ENCODE data around the gene C10orf95. TPM values are rescaled to one million over a fixed set of nuclear protein-coding genes. Genes with fewer than 3 reads are reported as not detected.

The C10orf95 gene
- total RNA-seq, 2 donors from 2014 or later: 0.85 to 3.7 TPM

GRCh38 chr10:102401342-102401654, 50.0 kb downstream of the C10orf95 start:
- Histone ChIP-seq H3K27me3 (replicated peaks; ENCODE audit: insufficient read depth) (no peaks in the 10 kb centered on the region), H3K4me1 (replicated peaks) (peaks cover under 1% of the 10 kb centered on the region), H3K36me3 (no peaks in the 10 kb centered on the region), H3K9me3 (no peaks in the 10 kb centered on the region), H3K27ac (no peak overlapping the region), H3K4me3 (no peak overlapping the region)
- DNase-seq (ENCODE audit: low spot score): no peak
- no peak for TF ChIP-seq CTCF (IDR thresholded peaks at IDR 0.05)
- no peak for TF ChIP-seq POLR2AphosphoS5 (IDR thresholded peaks at IDR 0.05)
- TF ChIP-seq POLR2A (IDR thresholded peaks at IDR 0.05): no peak
- WGBS: 84% methylated on average over 8 of the region's 8 CpGs
- intact Hi-C loops (cut with DNase I): loop anchor here (2.0 kb wide), 1 partner anchor 172 kb away; no protein-coding TSS in a partner anchor

DNA sequence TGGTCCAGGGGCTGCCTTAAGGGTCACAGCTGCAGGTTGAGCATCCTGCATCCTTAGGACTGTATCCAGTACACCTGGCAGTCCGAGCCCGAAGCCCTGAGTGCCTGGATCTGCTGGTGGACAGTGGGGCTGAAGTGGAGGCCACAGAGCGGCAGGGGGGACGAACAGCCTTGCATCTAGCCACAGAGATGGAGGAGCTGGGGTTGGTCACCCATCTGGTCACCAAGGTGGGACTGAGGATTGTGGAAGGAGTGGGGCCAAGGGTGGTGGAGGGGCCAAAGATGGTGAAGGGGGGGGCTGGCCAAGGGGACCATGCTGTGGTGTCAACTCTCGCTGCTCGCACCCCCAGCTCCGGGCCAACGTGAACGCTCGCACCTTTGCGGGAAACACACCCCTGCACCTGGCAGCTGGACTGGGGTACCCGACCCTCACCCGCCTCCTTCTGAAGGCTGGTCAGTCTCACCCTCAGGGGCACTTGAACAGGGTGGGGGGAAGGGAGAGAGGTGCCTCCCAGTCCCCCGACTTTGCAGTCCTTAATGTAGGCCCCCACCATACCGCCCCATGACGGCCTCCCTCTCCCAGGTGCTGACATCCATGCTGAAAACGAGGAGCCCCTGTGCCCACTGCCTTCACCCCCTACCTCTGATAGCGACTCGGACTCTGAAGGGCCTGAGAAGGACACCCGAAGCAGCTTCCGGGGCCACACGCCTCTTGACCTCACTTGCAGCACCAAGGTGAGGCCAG, 50.6 kb downstream of the C10orf95 start:
- DNase-seq (ENCODE audit: low spot score): no peak
- Histone ChIP-seq H3K27me3 (replicated peaks; ENCODE audit: insufficient read depth) (no peaks in the 10 kb centered on the region), H3K9me3 (no peaks in the 10 kb centered on the region), H3K4me3 (no peak overlapping the region), H3K4me1 (replicated peaks) (peaks cover 6% of the 10 kb centered on the region), H3K36me3 (no peaks in the 10 kb centered on the region), H3K27ac (no peak overlapping the region)
- intact Hi-C loops (cut with DNase I): loop anchor here (2.0 kb wide), 1 partner anchor 172 kb away; no protein-coding TSS in a partner anchor
- TF ChIP-seq POLR2AphosphoS5 (IDR thresholded peaks at IDR 0.05) (no peak), CTCF (IDR thresholded peaks at IDR 0.05) (no peak), POLR2A (IDR thresholded peaks at IDR 0.05) (no peak)
- 92% methylated on average over 22 of the region's 22 CpGs for WGBS

GRCh38 chr10:102400076-102400475, 51.3 kb downstream of the C10orf95 start:
- H3K27ac ChIP-seq: no peak overlapping the region
- intact Hi-C loops (cut with DNase I): loop anchor here (2.0 kb wide), 1 partner anchor 171 kb away; no protein-coding TSS in a partner anchor
- peaks cover 6% of the 10 kb centered on the region for H3K4me1 ChIP-seq (replicated peaks)
- no peak for DNase-seq (ENCODE audit: low spot score)
- TF ChIP-seq POLR2AphosphoS5 (IDR thresholded peaks at IDR 0.05): no peak
- TF ChIP-seq CTCF (IDR thresholded peaks at IDR 0.05): no peak
- no peak for TF ChIP-seq POLR2A (IDR thresholded peaks at IDR 0.05)
- H3K27me3 ChIP-seq (replicated peaks; ENCODE audit: insufficient read depth): no peaks in the 10 kb centered on the region
- H3K9me3 ChIP-seq: no peaks in the 10 kb centered on the region
- H3K36me3 ChIP-seq: no peaks in the 10 kb centered on the region
- H3K4me3 ChIP-seq: no peak overlapping the region
- WGBS: 74% methylated on average over 17 of the region's 17 CpGs

MicroRNAs encoded within 50 kb of the gene (microRNA counts, 767-probe panel; counts per million panel counts)
- microRNA hsa-miR-146b-3p (0 to 431 counts per million in 2 donors), microRNA hsa-miR-146b-5p (0 to 431 counts per million in 2 donors)

Small RNAs within 50 kb of the gene (microRNA-seq; reads per million reads assigned to microRNA genes)
- gene MIR146B: 173 reads per million, percentile 77 among the genes with 10 or more reads in this experiment

Small RNAs within 50 kb of the gene (small RNA-seq; reads per million reads assigned to genes)
- 2,862 to 3,043 reads per million in 2 donors for gene MIR146B

Other genes starting within 250 kb of the C10orf95 start
- 1 to 10 TPM in 1 of 2 donors, not detected in 1; 4.4 TPM for gene ELOVL3, start 225.2 kb downstream of the C10orf95 start, total RNA-seq
- gene PITX3, start 210.0 kb downstream of the C10orf95 start, total RNA-seq: not detected
- 10 to 100 TPM; 53.1 to 59.1 TPM for gene GBF1, start 206.0 kb downstream of the C10orf95 start, total RNA-seq
- gene NFKB2, start 55.8 kb downstream of the C10orf95 start, total RNA-seq: 10 to 100 TPM; 22.5 to 40.4 TPM
- 10 to 100 TPM in 1 of 2 donors, 1 to 10 TPM in 1; 1.0 to 10.9 TPM for gene PSD, start 32.8 kb downstream of the C10orf95 start, total RNA-seq
- gene FBXL15, start 30.7 kb downstream of the C10orf95 start, total RNA-seq: 10 to 100 TPM; 22.2 to 36.3 TPM
- gene CUEDC2, start 19.0 kb downstream of the C10orf95 start, total RNA-seq: 10 to 100 TPM; 70.2 to 81.7 TPM
- 10 to 100 TPM; 75.6 to 95.9 TPM for gene ACTR1A, start 51.2 kb upstream of the C10orf95 start, total RNA-seq
- 10 to 100 TPM; 17.4 to 20.4 TPM for gene SUFU, start 52.4 kb upstream of the C10orf95 start, total RNA-seq
- 100 to 1,000 TPM; 148 to 222 TPM for gene TRIM8, start 192.9 kb upstream of the C10orf95 start, total RNA-seq